22Rv1 (cell line): ENCODE data around the gene PODN.

Source experiments
- ZFX ChIP-seq: fragments of 450-650 bp; IDR thresholded peaks from 2 replicates; pipeline ENCODE4 v1.6.1; 2017; ENCODE audit warnings: antibody characterized with exemption, borderline replicate concordance
- TF ChIP-seq, protein P1 (sequence below): fragments of 450-650 bp; IDR thresholded peaks from 2 replicates; pipeline ENCODE4 v1.5.1; 2017; ENCODE audit warnings: mild to moderate bottlenecking

DNA sequence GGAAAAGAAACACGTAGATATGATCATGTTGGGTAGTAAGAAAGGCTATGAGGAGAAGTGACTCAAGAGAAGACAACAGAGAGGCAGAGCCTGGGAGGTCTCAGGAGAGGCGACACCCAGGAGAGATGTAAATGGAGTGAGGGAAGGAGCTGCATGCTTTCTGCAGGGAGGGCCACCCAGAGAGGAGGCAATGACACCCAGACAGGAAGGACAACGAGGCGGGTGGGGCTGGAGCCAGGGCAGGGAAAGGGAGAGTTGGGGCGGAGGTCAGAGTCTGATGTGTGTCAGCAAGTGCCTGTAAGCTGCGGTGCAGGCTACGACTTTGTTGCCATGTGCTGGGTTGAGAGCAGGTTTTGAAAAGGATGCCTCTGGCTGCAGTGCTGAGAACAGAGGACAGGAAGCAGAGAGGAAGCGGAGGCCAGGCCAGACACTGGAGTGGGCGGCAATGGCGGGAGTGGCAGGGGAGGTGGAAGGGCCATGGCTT lies 49.1 kb downstream of the PODN start:
- TF ChIP-seq, protein P1, sequence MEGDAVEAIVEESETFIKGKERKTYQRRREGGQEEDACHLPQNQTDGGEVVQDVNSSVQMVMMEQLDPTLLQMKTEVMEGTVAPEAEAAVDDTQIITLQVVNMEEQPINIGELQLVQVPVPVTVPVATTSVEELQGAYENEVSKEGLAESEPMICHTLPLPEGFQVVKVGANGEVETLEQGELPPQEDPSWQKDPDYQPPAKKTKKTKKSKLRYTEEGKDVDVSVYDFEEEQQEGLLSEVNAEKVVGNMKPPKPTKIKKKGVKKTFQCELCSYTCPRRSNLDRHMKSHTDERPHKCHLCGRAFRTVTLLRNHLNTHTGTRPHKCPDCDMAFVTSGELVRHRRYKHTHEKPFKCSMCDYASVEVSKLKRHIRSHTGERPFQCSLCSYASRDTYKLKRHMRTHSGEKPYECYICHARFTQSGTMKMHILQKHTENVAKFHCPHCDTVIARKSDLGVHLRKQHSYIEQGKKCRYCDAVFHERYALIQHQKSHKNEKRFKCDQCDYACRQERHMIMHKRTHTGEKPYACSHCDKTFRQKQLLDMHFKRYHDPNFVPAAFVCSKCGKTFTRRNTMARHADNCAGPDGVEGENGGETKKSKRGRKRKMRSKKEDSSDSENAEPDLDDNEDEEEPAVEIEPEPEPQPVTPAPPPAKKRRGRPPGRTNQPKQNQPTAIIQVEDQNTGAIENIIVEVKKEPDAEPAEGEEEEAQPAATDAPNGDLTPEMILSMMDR = no peak
- TF ChIP-seq ZFX = no peak
